HG02759 (cell line): ENCODE results near the gene DMC1.

ENCODE experiments used
- ATAC-seq: cut with Tn5 transposase; IDR thresholded peaks from one replicate; pipeline ENCODE4 v1.9.1; 2021; ENCODE audit warnings: mild to moderate bottlenecking, moderate library complexity; ENCODE audit not compliant: unreplicated experiment

The DMC1 gene

GRCh38 chr22:38567531-38568285, 2.3 kb downstream of the DMC1 start:
- no peak for ATAC-seq

GRCh38 chr22:38566726-38567504, 3.1 kb downstream of the DMC1 start:
- no peak for ATAC-seq

- no peak for ATAC-seq
Observed at GRCh38 chr22:38565441-38565840, 4.5 kb downstream of the DMC1 start.

- ATAC-seq: no peak
Observed at GRCh38 chr22:38564669-38565068, 5.3 kb downstream of the DMC1 start.

GRCh38 chr22:38554281-38554680, 15.7 kb downstream of the DMC1 start:
- ATAC-seq: no peak

GRCh38 chr22:38549101-38549894, 20.7 kb downstream of the DMC1 start:
- no peak for ATAC-seq

- no peak for ATAC-seq
Observed at GRCh38 chr22:38540701-38541100, 29.3 kb downstream of the DMC1 start.

- no peak for ATAC-seq
Observed at GRCh38 chr22:38531251-38531938, 38.6 kb downstream of the DMC1 start.

GRCh38 chr22:38524429-38524828, 45.6 kb downstream of the DMC1 start:
- no peak for ATAC-seq

GRCh38 chr22:38523479-38523878, 46.5 kb downstream of the DMC1 start:
- ATAC-seq: no peak

GRCh38 chr22:38523029-38523428, 47.0 kb downstream of the DMC1 start:
- no peak for ATAC-seq

- no peak for ATAC-seq
Observed at GRCh38 chr22:38519453-38520250, 50.3 kb downstream of the DMC1 start.

- no peak for ATAC-seq
Observed at GRCh38 chr22:38518620-38519019, 51.4 kb downstream of the DMC1 start.

GRCh38 chr22:38513063-38513462, 56.9 kb downstream of the DMC1 start:
- ATAC-seq: no peak

- ATAC-seq: no peak
Observed at GRCh38 chr22:38510416-38510970, 59.5 kb downstream of the DMC1 start.

GRCh38 chr22:38506118-38506962, 63.6 kb downstream of the DMC1 start, which contains the start of gene DDX17:
DDX17 (minus strand) TSS chr22:38506311.
- peak; percentile 80 for ATAC-seq

GRCh38 chr22:38505541-38506117, 64.4 kb downstream of the DMC1 start:
- ATAC-seq: peak; percentile 34

GRCh38 chr22:38504731-38505540, 65.0 kb downstream of the DMC1 start:
- ATAC-seq: no peak
